ENCODE data around the gene DCDC1. TPM values are rescaled to one million over a fixed set of nuclear protein-coding genes. Genes with fewer than 3 reads are reported as not detected.

The DCDC1 gene
- total and polyA plus RNA-seq, 2 donors, result 0.25 to 0.28 TPM

DNA sequence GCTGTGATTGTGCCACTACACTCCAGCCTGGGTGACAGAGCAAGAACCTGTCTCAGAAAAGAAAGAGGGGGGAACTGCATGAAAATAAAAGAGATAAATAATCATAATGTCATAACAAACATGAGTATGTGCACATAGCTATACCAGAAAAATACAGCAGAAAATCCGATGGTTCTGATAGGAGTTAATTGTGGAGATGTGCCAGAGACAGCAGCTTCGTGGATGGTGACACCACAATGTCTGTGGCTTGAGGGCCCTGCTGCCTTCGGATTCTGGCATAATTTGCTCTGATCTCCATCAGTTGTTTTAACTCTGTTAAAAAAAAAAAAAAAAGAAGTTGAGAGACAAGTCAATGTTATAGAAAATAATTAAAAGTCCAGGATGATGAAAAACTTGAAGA is 491.1 kb downstream of the DCDC1 start:
- Histone ChIP-seq H3K4me3 (ENCODE audit: low read length in 2 of 2) (no peak overlapping the region), H3K36me3 (ENCODE audit: control insufficient read depth in 2 of 2, insufficient read depth in 2 of 2, low read length in 1 of 2) (no peaks in the 10 kb centered on the region), H3K27ac (ENCODE audit: low read depth in 1 of 2, low read length in 1 of 2) (no peak overlapping the region), H3K9me3 (ENCODE audit: control insufficient read depth in 2 of 2, insufficient read depth in 1 of 2, low read length in 1 of 2) (no peaks in the 10 kb centered on the region), H3K4me1 (ENCODE audit: control insufficient read depth in 2 of 2, insufficient read depth in 2 of 2, low read length in 2 of 2) (no peaks in the 10 kb centered on the region), H3K27me3 (ENCODE audit: control insufficient read depth in 2 of 2, insufficient read depth in 1 of 2, low read length in 1 of 2) (no peaks in the 10 kb centered on the region)
- DNase-seq (ENCODE audit: low read depth in 6 of 9, low spot score in 9 of 9), result no peak
- 90% methylated on average over 3 of the region's 3 CpGs for WGBS

GRCh38 chr11:30876663-30877396 is 492.7 kb downstream of the DCDC1 start:
- Histone ChIP-seq H3K4me1 (ENCODE audit: control insufficient read depth in 2 of 2, insufficient read depth in 2 of 2, low read length in 2 of 2) (no peaks in the 10 kb centered on the region), H3K27ac (ENCODE audit: low read depth in 1 of 2, low read length in 1 of 2) (no peak overlapping the region), H3K9me3 (ENCODE audit: control insufficient read depth in 2 of 2, insufficient read depth in 1 of 2, low read length in 1 of 2) (no peaks in the 10 kb centered on the region), H3K4me3 (ENCODE audit: low read length in 2 of 2) (no peak overlapping the region), H3K27me3 (ENCODE audit: control insufficient read depth in 2 of 2, insufficient read depth in 1 of 2, low read length in 1 of 2) (no peaks in the 10 kb centered on the region), H3K36me3 (ENCODE audit: control insufficient read depth in 2 of 2, insufficient read depth in 2 of 2, low read length in 1 of 2) (no peaks in the 10 kb centered on the region)
- DNase-seq (ENCODE audit: low read depth in 6 of 9, low spot score in 9 of 9), result no peak
- WGBS, result 73% methylated on average over 2 of the region's 2 CpGs

GRCh38 chr11:30876228-30876627 is 493.3 kb downstream of the DCDC1 start:
- no peaks in the 10 kb centered on the region for H3K36me3 ChIP-seq (ENCODE audit: control insufficient read depth in 2 of 2, insufficient read depth in 2 of 2, low read length in 1 of 2)
- no peak overlapping the region for H3K27ac ChIP-seq (ENCODE audit: low read depth in 1 of 2, low read length in 1 of 2)
- no peaks in the 10 kb centered on the region for H3K4me1 ChIP-seq (ENCODE audit: control insufficient read depth in 2 of 2, insufficient read depth in 2 of 2, low read length in 2 of 2)
- no peak for DNase-seq (ENCODE audit: low read depth in 6 of 9, low spot score in 9 of 9)
- WGBS, result 93% methylated on average over 2 of the region's 2 CpGs
- no peak overlapping the region for H3K4me3 ChIP-seq (ENCODE audit: low read length in 2 of 2)
- H3K27me3 ChIP-seq (ENCODE audit: control insufficient read depth in 2 of 2, insufficient read depth in 1 of 2, low read length in 1 of 2), result no peaks in the 10 kb centered on the region
- H3K9me3 ChIP-seq (ENCODE audit: control insufficient read depth in 2 of 2, insufficient read depth in 1 of 2, low read length in 1 of 2), result no peaks in the 10 kb centered on the region

DNA sequence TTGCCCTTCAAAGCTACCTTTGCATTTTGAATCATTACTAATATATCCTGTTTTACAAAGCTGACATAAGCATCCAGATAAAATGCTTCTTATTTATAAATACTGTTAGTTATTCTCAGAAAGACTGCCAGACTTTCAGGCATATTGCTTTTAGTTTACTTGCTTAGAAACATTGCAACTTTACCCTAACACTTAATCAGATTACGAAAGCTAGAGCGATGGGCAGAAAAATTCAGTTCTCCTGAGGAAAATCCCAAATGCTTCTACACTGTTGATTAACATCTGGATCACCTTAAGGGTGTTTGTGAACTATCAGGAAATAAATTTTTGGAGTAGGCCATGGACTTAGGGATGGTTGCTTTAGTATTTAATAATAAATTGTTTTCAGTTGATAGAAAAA is 493.7 kb downstream of the DCDC1 start:
- DNase-seq (ENCODE audit: low read depth in 6 of 9, low spot score in 9 of 9), result no peak
- WGBS, result 94% methylated on average over 2 of the region's 2 CpGs

DNA sequence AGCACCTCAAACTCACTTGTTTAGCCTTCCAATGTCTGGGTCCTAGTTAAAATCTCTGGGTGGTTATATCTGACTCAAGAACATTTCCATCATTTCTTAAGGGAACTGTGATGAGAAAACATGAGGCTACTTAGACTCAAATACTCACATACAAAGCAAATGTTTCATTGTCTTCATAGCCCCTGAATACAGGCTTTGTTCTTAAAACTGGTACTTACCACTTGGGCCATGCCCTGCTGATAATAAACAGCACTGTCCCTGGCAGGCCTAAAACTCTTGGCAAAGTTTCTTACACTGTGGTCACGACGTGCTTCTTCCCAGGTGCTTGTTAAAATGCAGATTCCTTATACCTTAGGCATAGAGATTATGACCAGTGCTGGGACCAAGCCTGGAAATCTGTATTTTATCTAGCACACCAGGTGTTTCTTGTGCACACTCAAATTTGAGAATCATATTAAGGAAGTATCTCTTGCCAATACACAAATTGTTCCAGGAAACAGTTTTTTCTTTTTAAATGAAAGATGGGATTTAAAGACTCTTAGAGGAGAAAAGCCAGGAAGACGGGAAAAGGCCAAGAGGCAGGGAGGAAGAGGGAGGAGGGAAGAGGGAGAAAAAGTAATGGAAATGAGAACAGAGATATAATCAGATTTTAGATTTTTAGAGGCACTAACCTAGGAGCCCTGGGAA is 495.5 kb downstream of the DCDC1 start:
- Histone ChIP-seq H3K4me3 (ENCODE audit: low read length in 2 of 2) (no peak overlapping the region), H3K36me3 (ENCODE audit: control insufficient read depth in 2 of 2, insufficient read depth in 2 of 2, low read length in 1 of 2) (no peaks in the 10 kb centered on the region), H3K27ac (ENCODE audit: low read depth in 1 of 2, low read length in 1 of 2) (no peak overlapping the region), H3K9me3 (ENCODE audit: control insufficient read depth in 2 of 2, insufficient read depth in 1 of 2, low read length in 1 of 2) (no peaks in the 10 kb centered on the region), H3K4me1 (ENCODE audit: control insufficient read depth in 2 of 2, insufficient read depth in 2 of 2, low read length in 2 of 2) (no peaks in the 10 kb centered on the region), H3K27me3 (ENCODE audit: control insufficient read depth in 2 of 2, insufficient read depth in 1 of 2, low read length in 1 of 2) (no peaks in the 10 kb centered on the region)
- DNase-seq (ENCODE audit: low read depth in 6 of 9, low spot score in 9 of 9), result no peak
- WGBS, result 76% methylated on average over 3 of the region's 3 CpGs

More for the DNA sequence above, 493.7 kb downstream of the DCDC1 start:
- no peak overlapping the region for H3K4me3 ChIP-seq (ENCODE audit: low read length in 2 of 2)
- no peaks in the 10 kb centered on the region for H3K27me3 ChIP-seq (ENCODE audit: control insufficient read depth in 2 of 2, insufficient read depth in 1 of 2, low read length in 1 of 2)
- H3K4me1 ChIP-seq (ENCODE audit: control insufficient read depth in 2 of 2, insufficient read depth in 2 of 2, low read length in 2 of 2), result no peaks in the 10 kb centered on the region
- H3K9me3 ChIP-seq (ENCODE audit: control insufficient read depth in 2 of 2, insufficient read depth in 1 of 2, low read length in 1 of 2), result no peaks in the 10 kb centered on the region
- no peaks in the 10 kb centered on the region for H3K36me3 ChIP-seq (ENCODE audit: control insufficient read depth in 2 of 2, insufficient read depth in 2 of 2, low read length in 1 of 2)
- H3K27ac ChIP-seq (ENCODE audit: low read depth in 1 of 2, low read length in 1 of 2), result no peak overlapping the region

- H3K9me3 ChIP-seq (ENCODE audit: control insufficient read depth in 2 of 2, insufficient read depth in 1 of 2, low read length in 1 of 2), result no peaks in the 10 kb centered on the region
- no peaks in the 10 kb centered on the region for H3K4me1 ChIP-seq (ENCODE audit: control insufficient read depth in 2 of 2, insufficient read depth in 2 of 2, low read length in 2 of 2)
- H3K27me3 ChIP-seq (ENCODE audit: control insufficient read depth in 2 of 2, insufficient read depth in 1 of 2, low read length in 1 of 2), result no peaks in the 10 kb centered on the region
- no peak overlapping the region for H3K4me3 ChIP-seq (ENCODE audit: low read length in 2 of 2)
- no peaks in the 10 kb centered on the region for H3K36me3 ChIP-seq (ENCODE audit: control insufficient read depth in 2 of 2, insufficient read depth in 2 of 2, low read length in 1 of 2)
- no peak overlapping the region for H3K27ac ChIP-seq (ENCODE audit: low read depth in 1 of 2, low read length in 1 of 2)
- WGBS, result 83% methylated on average over 2 of the region's 2 CpGs
- DNase-seq (ENCODE audit: low read depth in 6 of 9, low spot score in 9 of 9), result no peak
These were observed 500.9 kb downstream of the DCDC1 start for GRCh38 chr11:30868626-30869081.

DNA sequence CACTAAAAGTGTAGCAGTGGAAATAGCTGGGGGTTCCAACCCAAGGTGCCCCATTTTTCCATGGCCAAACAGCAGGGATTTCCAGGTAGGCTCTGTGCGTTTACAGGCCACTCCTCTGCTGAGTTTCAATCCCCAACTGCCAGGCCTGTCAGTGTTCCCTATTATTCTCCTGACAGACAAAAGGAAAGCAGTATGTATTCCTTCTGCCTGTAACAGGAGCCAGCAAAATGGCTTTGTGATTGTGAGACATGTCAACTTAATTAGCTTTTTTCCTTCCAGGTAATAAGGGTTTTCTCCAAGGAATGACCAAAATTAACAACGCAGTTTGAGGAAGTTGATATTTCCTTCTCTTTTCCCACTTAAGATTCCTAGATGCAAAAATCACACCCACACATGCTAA is 506.3 kb downstream of the DCDC1 start:
- no peaks in the 10 kb centered on the region for H3K9me3 ChIP-seq (ENCODE audit: control insufficient read depth in 2 of 2, insufficient read depth in 1 of 2, low read length in 1 of 2)
- WGBS, result 61% methylated on average over 2 of the region's 2 CpGs
- H3K27ac ChIP-seq (ENCODE audit: low read depth in 1 of 2, low read length in 1 of 2), result no peak overlapping the region
- H3K36me3 ChIP-seq (ENCODE audit: control insufficient read depth in 2 of 2, insufficient read depth in 2 of 2, low read length in 1 of 2), result no peaks in the 10 kb centered on the region
- no peaks in the 10 kb centered on the region for H3K4me1 ChIP-seq (ENCODE audit: control insufficient read depth in 2 of 2, insufficient read depth in 2 of 2, low read length in 2 of 2)
- no peaks in the 10 kb centered on the region for H3K27me3 ChIP-seq (ENCODE audit: control insufficient read depth in 2 of 2, insufficient read depth in 1 of 2, low read length in 1 of 2)
- H3K4me3 ChIP-seq (ENCODE audit: low read length in 2 of 2), result no peak overlapping the region
- DNase-seq (ENCODE audit: low read depth in 6 of 9, low spot score in 9 of 9), result no peak

DNA sequence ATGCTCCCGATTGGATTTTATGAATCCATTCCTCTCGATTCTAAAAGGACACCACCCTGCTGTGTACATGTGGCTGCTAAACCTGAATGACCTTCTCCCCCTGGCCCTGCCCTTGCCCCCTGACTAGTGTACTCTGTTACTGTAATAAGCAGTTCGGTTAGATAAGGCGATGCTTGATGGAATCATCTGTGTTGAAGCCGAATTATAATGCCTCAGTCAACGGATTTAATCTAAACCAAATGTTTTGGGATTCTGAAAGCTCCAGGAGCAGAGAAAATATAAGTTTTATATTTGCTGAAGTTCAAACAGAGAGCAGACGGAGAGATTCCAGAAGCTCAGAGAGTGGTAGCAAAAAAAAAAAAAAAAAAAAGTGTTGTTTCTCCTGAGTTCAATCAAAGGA is 508.0 kb downstream of the DCDC1 start:
- Histone ChIP-seq H3K4me3 (ENCODE audit: low read length in 2 of 2) (no peak overlapping the region), H3K27me3 (ENCODE audit: control insufficient read depth in 2 of 2, insufficient read depth in 1 of 2, low read length in 1 of 2) (no peaks in the 10 kb centered on the region), H3K36me3 (ENCODE audit: control insufficient read depth in 2 of 2, insufficient read depth in 2 of 2, low read length in 1 of 2) (no peaks in the 10 kb centered on the region), H3K27ac (ENCODE audit: low read depth in 1 of 2, low read length in 1 of 2) (no peak overlapping the region), H3K4me1 (ENCODE audit: control insufficient read depth in 2 of 2, insufficient read depth in 2 of 2, low read length in 2 of 2) (no peaks in the 10 kb centered on the region), H3K9me3 (ENCODE audit: control insufficient read depth in 2 of 2, insufficient read depth in 1 of 2, low read length in 1 of 2) (no peaks in the 10 kb centered on the region)
- no peak for DNase-seq (ENCODE audit: low read depth in 6 of 9, low spot score in 9 of 9)
- 96% methylated on average over 7 of the region's 7 CpGs for WGBS

GRCh38 chr11:30861064-30861463 is 508.5 kb downstream of the DCDC1 start:
- Histone ChIP-seq H3K36me3 (ENCODE audit: control insufficient read depth in 2 of 2, insufficient read depth in 2 of 2, low read length in 1 of 2) (no peaks in the 10 kb centered on the region), H3K27ac (ENCODE audit: low read depth in 1 of 2, low read length in 1 of 2) (no peak overlapping the region), H3K4me1 (ENCODE audit: control insufficient read depth in 2 of 2, insufficient read depth in 2 of 2, low read length in 2 of 2) (no peaks in the 10 kb centered on the region), H3K9me3 (ENCODE audit: control insufficient read depth in 2 of 2, insufficient read depth in 1 of 2, low read length in 1 of 2) (no peaks in the 10 kb centered on the region), H3K27me3 (ENCODE audit: control insufficient read depth in 2 of 2, insufficient read depth in 1 of 2, low read length in 1 of 2) (no peaks in the 10 kb centered on the region), H3K4me3 (ENCODE audit: low read length in 2 of 2) (no peak overlapping the region)
- no peak for DNase-seq (ENCODE audit: low read depth in 6 of 9, low spot score in 9 of 9)
- WGBS, result 94% methylated on average over 7 of the region's 7 CpGs
